ENCODE results near the gene CDHR4.

Gene CDHR4

GRCh38 chr3:49745986-49746385 is 53.7 kb downstream of the CDHR4 start:
- in situ Hi-C loops (cut with MboI; ENCODE audit: low sequenced_read_pairs) = no loop called here

Measured in HL-60/S4 treated with retinoic acid at 250 ng/mL for 4 days and 3 days (cell line).